PC-9 (cell line): ENCODE results near the gene RYR3. TPM values are rescaled to one million over a fixed set of nuclear protein-coding genes. Genes with fewer than 3 reads are reported as not detected.

Source experiments
- BruUV-seq: library from RNA; stranded (reverse); fragments of 400-500 nt; replicated peaks from 2 replicates; lab custom pipeline; 2021; lab: Mats Ljungman, UMichigan
- CTCF ChIA-PET: fragments of 300-600 bp; sonication (Branson Sonifier 250); formaldehyde crosslinking; loops from one replicate; lab custom pipeline; 2022; ENCODE audit warnings: antibody characterized with exemption; lab: Charles Lee
- POLR2A ChIA-PET: fragments of 300-600 bp; sonication (Branson Sonifier 250); formaldehyde crosslinking; loops from one replicate; lab custom pipeline; 2022; ENCODE audit warnings: antibody characterized with exemption; ENCODE audit not compliant: unreplicated experiment; lab: Charles Lee
- DNase-seq, 2 experiments: peaks; one replicate each; pipeline versions ENCODE4 v3.0.0 to v3.0.0-alpha.2; 2015 to 2022; ENCODE audit warnings: mixed read lengths in 1 of 2
- H2AFZ ChIP-seq: fragments of 200-600 bp; sonication (generic); 2 replicates; pipeline ENCODE4 v1.8.1; 2017; ENCODE audit warnings: antibody characterized with exemption
- H3F3A ChIP-seq: fragments of 200-600 bp; sonication (generic); 2 replicates; pipeline ENCODE4 v1.8.1; 2017; ENCODE audit warnings: antibody characterized with exemption, mild to moderate bottlenecking, low read depth; ENCODE audit not compliant: insufficient read depth
- H3K27ac ChIP-seq: fragments of 200-600 bp; sonication (generic); 2 replicates; pipeline ENCODE4 v1.6.1; 2016; ENCODE audit warnings: mixed run types
- H3K27me3 ChIP-seq: fragments of 200-600 bp; sonication (generic); 2 replicates; pipeline ENCODE4 v1.6.1; 2016; ENCODE audit warnings: low read depth, mixed run types; ENCODE audit not compliant: insufficient read depth
- H3K36me3 ChIP-seq: fragments of 200-600 bp; sonication (generic); 2 replicates; pipeline ENCODE4 v1.6.1; 2016; ENCODE audit warnings: low read depth, mixed run types
- H3K4me1 ChIP-seq: fragments of 200-600 bp; sonication (generic); replicated peaks from 2 replicates; pipeline ENCODE4 v1.6.1; 2016; ENCODE audit warnings: mixed run types; ENCODE audit not compliant: insufficient read depth
- H3K4me2 ChIP-seq: fragments of 200-600 bp; sonication (generic); 2 replicates; pipeline ENCODE4 v1.6.1; 2017; ENCODE audit warnings: mixed run types
- H3K4me3 ChIP-seq: fragments of 200-600 bp; sonication (generic); 2 replicates; pipeline ENCODE4 v1.6.1; 2016; ENCODE audit warnings: mixed run types
- H3K79me2 ChIP-seq: fragments of 200-600 bp; sonication (generic); 2 replicates; pipeline ENCODE4 v1.6.1; 2017; ENCODE audit warnings: low read depth, mixed run types
- H3K9me2 ChIP-seq: fragments of 200-600 bp; sonication (generic); 2 replicates; pipeline ENCODE4 v1.8.1; 2017; ENCODE audit warnings: mild to moderate bottlenecking; ENCODE audit not compliant: insufficient read depth
- H3K9me3 ChIP-seq: fragments of 200-600 bp; sonication (generic); 2 replicates; pipeline ENCODE4 v1.8.1; 2016; ENCODE audit warnings: low read depth; ENCODE audit not compliant: insufficient read depth
- H4K20me1 ChIP-seq: fragments of 200-600 bp; sonication (generic); 2 replicates; pipeline ENCODE4 v1.8.1; 2017; ENCODE audit not compliant: insufficient read depth
- CTCF ChIP-seq: fragments of 200-600 bp; sonication (generic); conservative IDR thresholded peaks from 2 replicates; pipeline ENCODE4 v1.6.1; 2017; ENCODE audit warnings: mixed run types, antibody characterized with exemption, mild to moderate bottlenecking, moderate library complexity
- EZH2 ChIP-seq: fragments of 200-600 bp; sonication (generic); IDR thresholded peaks from 2 replicates; pipeline ENCODE4 v1.8.0; 2017; ENCODE audit warnings: antibody characterized with exemption, low read depth
- intact Hi-C: fragments of 100-400 bp; cut with micrococcal nuclease; formaldehyde crosslinking; loops from one replicate; pipeline ENCODE4 v1.10.0; 2022; ENCODE audit not compliant: unreplicated experiment
- total RNA-seq: library from RNA; stranded (reverse); gene quantifications from 2 replicates; pipeline ENCODE4 v1.2.3, GENCODE V29; 2021

The RYR3 gene
- total RNA-seq, 1 experiment from 2014 or later, result 0.15 TPM

DNA sequence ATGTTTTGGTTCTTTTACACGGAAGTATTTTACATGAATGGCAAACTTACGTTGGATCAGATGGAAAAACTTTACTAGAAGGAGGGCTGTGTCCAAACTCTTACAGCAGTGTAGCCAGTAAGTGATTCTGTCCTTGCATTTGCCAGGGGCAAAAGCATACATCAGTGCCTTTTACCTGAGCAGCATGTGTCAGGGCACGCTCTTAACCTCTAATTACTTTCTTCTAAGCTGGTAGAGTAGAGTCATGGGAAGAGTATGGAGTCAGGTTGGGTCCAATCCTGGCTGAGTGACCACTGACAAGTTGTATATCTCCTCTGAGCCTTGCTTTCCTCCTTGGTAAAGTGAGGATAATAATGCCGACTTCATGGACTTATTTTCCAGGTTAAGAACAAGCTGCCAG is 47.1 kb downstream of the RYR3 start:
- ChIA-PET CTCF (no interaction called here), POLR2A (no interaction called here)
- Histone ChIP-seq H4K20me1 (no peaks in the 10 kb centered on the region), H3K9me2 (no peaks in the 10 kb centered on the region), H3K4me2 (no peak overlapping the region), H3K27me3 (no peaks in the 10 kb centered on the region), H3K4me1 (no peaks in the 10 kb centered on the region), H3K9me3 (no peaks in the 10 kb centered on the region), H3K27ac (no peak overlapping the region), H2AFZ (no peak overlapping the region), H3K79me2 (no peaks in the 10 kb centered on the region), H3K36me3 (no peaks in the 10 kb centered on the region), H3F3A (no peaks in the 10 kb centered on the region), H3K4me3 (no peak overlapping the region)
- intact Hi-C loops, result no loop called here
- no peak for DNase-seq
- BruUV-seq, result no TSS peak
- TF ChIP-seq CTCF (no peak), EZH2 (no peak)

DNA sequence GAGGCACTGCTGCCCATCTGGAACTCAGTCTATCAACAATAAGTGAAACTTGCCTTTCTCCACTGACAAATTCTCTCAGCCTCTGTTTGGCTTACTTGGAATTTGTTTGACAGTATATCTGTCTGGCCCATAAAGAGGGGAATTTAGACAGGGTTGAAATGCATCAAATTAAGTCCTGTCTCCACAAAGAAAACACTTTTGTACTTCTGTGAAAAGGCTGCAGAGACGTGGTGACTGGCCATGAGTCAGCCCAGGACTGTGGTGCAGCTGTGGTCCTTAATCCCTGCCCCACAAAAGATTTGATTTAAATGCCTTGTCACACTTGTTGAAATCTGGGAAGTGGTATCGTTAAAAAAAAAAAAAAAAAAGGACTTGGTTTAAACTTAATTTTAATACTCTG is 47.5 kb downstream of the RYR3 start:
- ChIA-PET CTCF (no interaction called here), POLR2A (no interaction called here)
- H2AFZ ChIP-seq, result no peak overlapping the region
- no peak overlapping the region for H3K4me2 ChIP-seq
- H3K9me3 ChIP-seq, result no peaks in the 10 kb centered on the region
- BruUV-seq, result no TSS peak
- H4K20me1 ChIP-seq, result no peaks in the 10 kb centered on the region
- intact Hi-C loops, result no loop called here
- no peaks in the 10 kb centered on the region for H3K27me3 ChIP-seq
- H3K36me3 ChIP-seq, result no peaks in the 10 kb centered on the region
- H3K4me1 ChIP-seq, result no peaks in the 10 kb centered on the region
- no peak for TF ChIP-seq EZH2
- TF ChIP-seq CTCF, result no peak
- no peaks in the 10 kb centered on the region for H3K79me2 ChIP-seq
- no peak overlapping the region for H3K4me3 ChIP-seq
- H3F3A ChIP-seq, result no peaks in the 10 kb centered on the region
- H3K27ac ChIP-seq, result no peak overlapping the region
- no peak for DNase-seq
- H3K9me2 ChIP-seq, result no peaks in the 10 kb centered on the region

DNA sequence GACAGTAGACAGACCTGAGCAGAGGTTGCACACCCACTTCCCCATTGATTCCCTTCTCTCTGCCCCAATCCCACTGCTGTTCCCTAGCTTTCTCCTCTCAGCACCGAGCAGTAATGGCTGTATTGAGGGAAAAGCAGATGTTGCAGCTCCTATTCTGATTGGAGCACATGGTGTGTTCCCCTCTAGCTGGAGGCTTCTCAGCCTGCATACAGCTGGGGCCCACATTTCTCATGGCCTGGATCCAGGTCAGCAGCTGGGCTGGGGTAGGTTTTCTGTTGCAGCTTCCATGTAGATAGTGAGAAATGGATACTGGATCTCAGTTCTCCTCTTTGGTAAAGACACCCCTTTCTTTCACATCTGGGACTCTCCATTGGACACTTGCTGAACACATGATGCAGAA is 50.1 kb downstream of the RYR3 start:
- CTCF ChIA-PET, result no interaction called here
- intact Hi-C loops, result no loop called here
- DNase-seq, result no peak
- Histone ChIP-seq H2AFZ (no peak overlapping the region), H3K9me3 (no peaks in the 10 kb centered on the region), H3K79me2 (no peaks in the 10 kb centered on the region), H3K27me3 (no peaks in the 10 kb centered on the region), H3K36me3 (no peaks in the 10 kb centered on the region), H3K4me1 (no peaks in the 10 kb centered on the region), H3F3A (no peaks in the 10 kb centered on the region), H3K27ac (no peak overlapping the region), H3K4me2 (no peak overlapping the region), H3K4me3 (no peak overlapping the region), H3K9me2 (no peaks in the 10 kb centered on the region), H4K20me1 (no peaks in the 10 kb centered on the region)
- no TSS peak for BruUV-seq
- POLR2A ChIA-PET, result no interaction called here
- TF ChIP-seq EZH2 (no peak), CTCF (no peak)
